ENCODE data around the gene RBM20. TPM values are rescaled to one million over a fixed set of nuclear protein-coding genes. Genes with fewer than 3 reads are reported as not detected.
"Not testable (repeated sequence)": the region's sequence is repeated elsewhere in the genome, so short reads cannot be mapped to it uniquely, and the experiment has no call there.

RBM20 gene
- total RNA-seq, 1 donor from 2014 or later, result 18.4 TPM

- DNase-seq, result peak; percentile 60
These were observed 121.6 kb downstream of the RBM20 start for GRCh38 chr10:110765513-110766319.

GRCh38 chr10:110767601-110768000 is 123.5 kb downstream of the RBM20 start:
- not testable (repeated sequence) for DNase-seq

GRCh38 chr10:110770243-110770642 is 126.1 kb downstream of the RBM20 start:
- DNase-seq, result no peak

- DNase-seq, result no peak
These were observed 127.3 kb downstream of the RBM20 start for GRCh38 chr10:110771486-110771885.

GRCh38 chr10:110771991-110772390 is 127.9 kb downstream of the RBM20 start:
- no peak for DNase-seq

- DNase-seq, result no peak
These were observed 128.4 kb downstream of the RBM20 start for GRCh38 chr10:110772454-110773025.

- DNase-seq, result no peak
These were observed 129.5 kb downstream of the RBM20 start for GRCh38 chr10:110773693-110774068.

- no peak for DNase-seq
These were observed 130.2 kb downstream of the RBM20 start for GRCh38 chr10:110774069-110775019.

- DNase-seq, result no peak
These were observed 130.9 kb downstream of the RBM20 start for GRCh38 chr10:110775020-110775375.

GRCh38 chr10:110775406-110775805 is 131.3 kb downstream of the RBM20 start:
- DNase-seq, result no peak

GRCh38 chr10:110777017-110777416 is 132.9 kb downstream of the RBM20 start:
- no peak for DNase-seq

GRCh38 chr10:110777661-110778060 is 133.5 kb downstream of the RBM20 start:
- no peak for DNase-seq

GRCh38 chr10:110778211-110778610 is 134.1 kb downstream of the RBM20 start:
- DNase-seq, result no peak

- DNase-seq, result no peak
These were observed 135.4 kb downstream of the RBM20 start for GRCh38 chr10:110779489-110779888.

GRCh38 chr10:110780704-110781103 is 136.6 kb downstream of the RBM20 start:
- DNase-seq, result peak; percentile 70

GRCh38 chr10:110781139-110781538 is 137.0 kb downstream of the RBM20 start:
- no peak for DNase-seq

- DNase-seq, result no peak
These were observed 138.5 kb downstream of the RBM20 start for GRCh38 chr10:110782616-110783015.

GRCh38 chr10:110783509-110784107 is 139.5 kb downstream of the RBM20 start:
- DNase-seq, result no peak

GRCh38 chr10:110784198-110784597 is 140.1 kb downstream of the RBM20 start:
- no peak for DNase-seq

GRCh38 chr10:110786172-110786571 is 142.0 kb downstream of the RBM20 start:
- peak; percentile 35 for DNase-seq

GRCh38 chr10:110788620-110789385 is 144.7 kb downstream of the RBM20 start:
- peak; percentile 65 for DNase-seq
